ENCODE measurements around the gene SLC17A1.

- TF ChIP-seq EZH2 (IDR thresholded peaks at IDR 0.05; ENCODE audit: borderline replicate concordance, control insufficient read depth, low read depth, low read length) (no peak), TBL1XR1 (IDR thresholded peaks at IDR 0.05; ENCODE audit: low read depth, low read length) (no peak), TARDBP (IDR thresholded peaks at IDR 0.05; ENCODE audit: borderline replicate concordance) (no peak), EED (IDR thresholded peaks at IDR 0.05; ENCODE audit: low read depth) (no peak), BHLHE40 (IDR thresholded peaks at IDR 0.05; ENCODE audit: borderline replicate concordance in 1 of 2, low read depth in 2 of 2, low read length in 1 of 2) (no peak), E2F8 (IDR thresholded peaks at IDR 0.05; ENCODE audit: low read depth, partially characterized antibody) (no peak), NR2C2 (IDR thresholded peaks at IDR 0.05; ENCODE audit: borderline replicate concordance, control insufficient read depth, insufficient read length, low read depth) (no peak), ESRRA (IDR thresholded peaks at IDR 0.05; ENCODE audit: low read length) (no peak)
- TF ChIP-seq, protein P1, sequence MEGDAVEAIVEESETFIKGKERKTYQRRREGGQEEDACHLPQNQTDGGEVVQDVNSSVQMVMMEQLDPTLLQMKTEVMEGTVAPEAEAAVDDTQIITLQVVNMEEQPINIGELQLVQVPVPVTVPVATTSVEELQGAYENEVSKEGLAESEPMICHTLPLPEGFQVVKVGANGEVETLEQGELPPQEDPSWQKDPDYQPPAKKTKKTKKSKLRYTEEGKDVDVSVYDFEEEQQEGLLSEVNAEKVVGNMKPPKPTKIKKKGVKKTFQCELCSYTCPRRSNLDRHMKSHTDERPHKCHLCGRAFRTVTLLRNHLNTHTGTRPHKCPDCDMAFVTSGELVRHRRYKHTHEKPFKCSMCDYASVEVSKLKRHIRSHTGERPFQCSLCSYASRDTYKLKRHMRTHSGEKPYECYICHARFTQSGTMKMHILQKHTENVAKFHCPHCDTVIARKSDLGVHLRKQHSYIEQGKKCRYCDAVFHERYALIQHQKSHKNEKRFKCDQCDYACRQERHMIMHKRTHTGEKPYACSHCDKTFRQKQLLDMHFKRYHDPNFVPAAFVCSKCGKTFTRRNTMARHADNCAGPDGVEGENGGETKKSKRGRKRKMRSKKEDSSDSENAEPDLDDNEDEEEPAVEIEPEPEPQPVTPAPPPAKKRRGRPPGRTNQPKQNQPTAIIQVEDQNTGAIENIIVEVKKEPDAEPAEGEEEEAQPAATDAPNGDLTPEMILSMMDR (IDR thresholded peaks at IDR 0.05 in 2 of 3, conservative IDR thresholded peaks at IDR 0.05 in 1 of 3; ENCODE audit: control insufficient read depth in 2 of 3, extremely low read depth in 1 of 3, insufficient read depth in 1 of 3, low read depth in 3 of 3, low read length in 3 of 3): no peak
Measured at GRCh38 chr6:25862199-25862598, 30.3 kb upstream of the SLC17A1 start.

Measured in GM12878 (cell line).